ENCODE data around the gene SLC9A7.

The SLC9A7 gene

DNA sequence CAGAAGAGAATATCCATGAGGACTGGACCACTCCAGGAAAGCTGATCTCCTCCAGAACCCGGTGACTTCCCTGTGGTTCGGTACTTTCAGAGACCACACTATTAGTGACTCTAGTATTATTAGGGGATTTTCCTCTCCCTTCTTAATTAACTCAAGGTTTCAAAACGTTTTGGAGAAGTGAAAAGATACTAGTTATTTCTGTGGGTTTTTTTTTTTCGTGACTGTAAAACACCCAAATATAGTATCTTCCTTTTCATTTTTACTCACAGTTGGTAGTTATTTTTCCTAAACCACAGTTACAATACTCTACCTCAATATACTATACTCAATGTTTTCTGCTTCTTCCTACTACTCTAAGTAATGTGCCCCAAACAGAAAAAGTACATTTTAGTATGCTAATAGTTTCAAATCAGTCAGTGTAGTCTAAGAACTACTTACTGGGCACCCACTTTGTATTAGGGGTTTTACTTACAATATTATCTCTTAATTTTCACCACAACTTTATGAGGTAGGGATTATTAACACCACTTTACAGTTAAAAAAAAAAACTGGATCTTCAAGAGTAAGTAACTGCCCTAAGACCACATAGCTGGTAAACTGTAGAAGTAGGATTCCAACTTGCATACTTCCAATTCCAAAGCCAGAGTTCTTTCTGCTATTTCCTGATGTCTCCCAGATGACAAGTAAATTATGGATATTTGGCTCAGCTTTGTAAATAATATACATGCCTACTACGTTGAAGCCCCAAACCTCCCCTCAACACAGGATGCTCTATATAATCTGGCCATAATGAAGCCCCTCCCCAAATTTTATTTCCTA lies 45.0 kb downstream of the SLC9A7 start:
- no peak overlapping the region for H3K9ac ChIP-seq (ENCODE audit: low read length)
- no peaks in the 10 kb centered on the region for H3K4me1 ChIP-seq (ENCODE audit: control insufficient read depth, insufficient read depth, low read length)
- H3K36me3 ChIP-seq (ENCODE audit: control insufficient read depth, insufficient read depth, low read length): no peaks in the 10 kb centered on the region
- no peak overlapping the region for H3K4me3 ChIP-seq (ENCODE audit: low read length)
- H3K27me3 ChIP-seq (ENCODE audit: control insufficient read depth, insufficient read depth, low read length): no peaks in the 10 kb centered on the region
- H3K27ac ChIP-seq (ENCODE audit: low read depth, low read length): no peak overlapping the region

DNA sequence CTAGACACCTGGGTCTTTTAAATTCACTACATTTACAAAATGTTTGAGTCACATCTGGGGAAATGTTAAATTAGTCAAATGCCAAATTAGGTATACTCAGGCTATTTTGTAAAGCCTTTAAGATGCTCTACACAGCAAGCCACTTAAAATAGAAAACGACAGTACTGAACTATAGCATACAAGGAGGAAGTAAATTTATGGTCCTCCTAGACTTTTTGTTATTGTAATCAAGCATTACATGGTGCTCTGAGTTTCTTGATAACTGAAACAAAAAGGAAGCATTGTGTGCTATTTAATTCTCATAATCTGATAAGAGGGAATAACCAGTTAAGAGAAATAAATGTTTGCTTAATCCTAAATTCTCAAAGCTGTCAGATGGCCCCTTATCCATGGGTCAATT lies 46.2 kb downstream of the SLC9A7 start:
- H3K36me3 ChIP-seq (ENCODE audit: control insufficient read depth, insufficient read depth, low read length): no peaks in the 10 kb centered on the region
- no peaks in the 10 kb centered on the region for H3K4me1 ChIP-seq (ENCODE audit: control insufficient read depth, insufficient read depth, low read length)
- no peak overlapping the region for H3K4me3 ChIP-seq (ENCODE audit: low read length)
- H3K9ac ChIP-seq (ENCODE audit: low read length): no peak overlapping the region
- H3K27ac ChIP-seq (ENCODE audit: low read depth, low read length): no peak overlapping the region
- H3K27me3 ChIP-seq (ENCODE audit: control insufficient read depth, insufficient read depth, low read length): no peaks in the 10 kb centered on the region

DNA sequence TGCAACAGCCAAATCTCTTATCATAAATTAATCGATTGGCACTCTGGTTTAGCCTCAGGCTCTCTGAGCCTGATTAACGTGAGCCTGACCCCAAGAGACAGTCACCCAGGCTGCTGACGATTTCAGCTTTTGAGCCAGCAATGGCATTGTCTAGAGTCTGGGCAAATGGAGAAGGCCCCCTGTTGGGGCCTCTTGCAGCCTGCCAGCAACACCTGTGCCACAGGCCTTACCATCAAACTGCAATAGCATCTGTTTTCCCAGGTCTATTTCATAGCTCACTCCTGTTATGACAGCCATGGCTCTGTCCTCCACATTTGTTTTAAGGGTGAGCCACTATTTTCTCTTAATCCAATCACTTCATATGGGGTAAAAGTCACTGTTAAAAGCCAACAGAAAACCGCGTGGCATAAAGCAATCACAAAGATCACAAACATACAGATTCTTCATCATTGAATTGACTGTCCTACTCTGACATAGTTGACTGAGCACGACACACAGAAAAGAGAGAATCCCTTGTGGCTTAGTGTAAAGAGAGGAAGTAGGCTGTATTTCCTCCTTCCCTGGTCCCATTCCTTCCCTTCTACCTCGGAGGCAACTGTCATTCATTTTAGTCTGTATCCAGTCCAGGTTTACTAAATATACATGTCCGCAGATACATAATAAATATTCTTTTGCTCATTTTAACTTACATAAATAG lies 47.8 kb downstream of the SLC9A7 start:
- Histone ChIP-seq H3K9ac (ENCODE audit: low read length) (no peak overlapping the region), H3K4me3 (ENCODE audit: low read length) (no peak overlapping the region), H3K36me3 (ENCODE audit: control insufficient read depth, insufficient read depth, low read length) (no peaks in the 10 kb centered on the region), H3K27me3 (ENCODE audit: control insufficient read depth, insufficient read depth, low read length) (no peaks in the 10 kb centered on the region), H3K4me1 (ENCODE audit: control insufficient read depth, insufficient read depth, low read length) (no peaks in the 10 kb centered on the region), H3K27ac (ENCODE audit: low read depth, low read length) (no peak overlapping the region)

DNA sequence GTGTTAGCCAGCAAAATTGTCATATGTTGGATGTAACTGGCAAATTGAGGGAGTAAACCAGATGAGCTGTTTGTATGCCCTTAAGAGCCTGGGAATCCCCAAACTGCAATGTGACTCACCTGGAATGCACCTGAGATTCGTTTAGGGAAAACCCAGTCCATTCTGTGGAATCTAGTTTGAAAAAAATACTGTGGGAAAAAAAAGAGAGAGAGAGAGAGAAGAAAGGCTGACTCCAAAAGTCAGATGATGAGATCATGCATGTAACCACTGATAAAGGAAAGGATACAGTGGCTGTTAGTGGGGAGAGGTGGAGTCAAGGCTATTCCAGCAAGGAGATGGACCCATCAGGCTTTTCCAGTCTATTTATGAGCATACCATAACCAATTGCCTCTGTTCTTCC lies 48.5 kb downstream of the SLC9A7 start:
- Histone ChIP-seq H3K9ac (ENCODE audit: low read length) (no peak overlapping the region), H3K27me3 (ENCODE audit: control insufficient read depth, insufficient read depth, low read length) (no peaks in the 10 kb centered on the region), H3K4me1 (ENCODE audit: control insufficient read depth, insufficient read depth, low read length) (no peaks in the 10 kb centered on the region), H3K27ac (ENCODE audit: low read depth, low read length) (no peak overlapping the region), H3K36me3 (ENCODE audit: control insufficient read depth, insufficient read depth, low read length) (no peaks in the 10 kb centered on the region), H3K4me3 (ENCODE audit: low read length) (no peak overlapping the region)

DNA sequence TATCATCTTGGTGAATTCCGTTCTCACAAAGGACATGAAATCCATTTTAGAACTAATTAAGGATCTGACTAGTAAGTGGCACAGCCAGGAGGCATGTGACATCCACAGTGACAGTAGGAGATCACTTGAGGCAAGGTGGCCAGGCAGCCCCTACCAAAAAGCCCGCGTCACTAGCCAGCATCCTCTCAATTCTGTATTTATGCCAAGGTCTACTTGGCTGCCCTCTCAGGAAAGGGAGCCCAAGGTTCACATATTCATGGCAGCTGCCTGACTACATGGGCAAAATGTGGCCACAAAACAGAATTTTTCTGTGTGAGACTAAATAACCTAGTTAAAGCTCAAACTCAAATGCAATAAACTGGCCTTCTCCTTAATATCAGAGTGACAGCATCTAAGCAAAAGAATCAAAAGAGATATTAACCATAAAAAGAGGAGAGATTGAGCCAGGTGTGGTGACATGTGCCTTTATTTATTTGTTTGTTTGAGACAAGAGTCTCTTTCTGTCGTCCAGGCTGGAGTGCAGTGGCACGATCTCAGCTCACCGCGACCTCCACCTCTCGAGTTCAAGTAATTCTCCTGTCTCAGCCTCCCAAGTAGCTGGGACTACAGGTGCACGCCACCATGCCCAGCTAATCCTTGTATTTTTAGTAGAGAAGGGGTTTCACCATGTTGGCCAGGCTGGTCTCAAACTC lies 51.5 kb downstream of the SLC9A7 start:
- no peaks in the 10 kb centered on the region for H3K27me3 ChIP-seq (ENCODE audit: control insufficient read depth, insufficient read depth, low read length)

DNA sequence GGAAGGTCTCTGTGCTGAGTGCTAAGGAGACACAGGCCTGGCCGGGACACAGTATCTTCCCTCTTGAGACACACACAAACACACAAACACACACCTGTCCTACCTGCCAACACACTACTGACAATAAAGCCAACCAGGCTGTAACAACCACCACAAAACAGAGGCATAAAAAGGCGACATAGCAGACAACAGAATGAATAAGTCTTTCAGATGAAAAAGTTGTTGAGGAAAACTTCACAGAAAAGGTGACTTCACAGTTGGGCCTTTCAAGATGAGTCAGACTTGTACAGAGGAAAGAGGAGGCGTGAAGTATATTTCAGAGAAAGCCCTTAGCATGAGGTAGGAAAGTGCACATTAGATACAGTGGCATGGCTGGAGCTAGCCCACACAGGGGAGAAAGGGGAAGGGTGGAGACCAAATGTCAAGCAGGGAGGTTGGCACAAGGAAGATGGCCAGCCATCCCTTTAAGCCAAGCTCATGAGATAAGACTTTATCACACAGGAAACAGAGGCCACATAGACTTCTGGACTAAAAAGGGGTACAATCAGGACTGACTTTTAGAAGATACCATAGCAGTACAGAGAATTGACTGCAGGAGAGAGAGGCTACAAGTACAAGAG lies 54.0 kb downstream of the SLC9A7 start:
- Histone ChIP-seq H3K9ac (ENCODE audit: low read length) (no peak overlapping the region), H3K27ac (ENCODE audit: low read depth, low read length) (no peak overlapping the region), H3K4me3 (ENCODE audit: low read length) (no peak overlapping the region)

More for the DNA sequence above, 51.5 kb downstream of the SLC9A7 start:
- Histone ChIP-seq H3K9ac (ENCODE audit: low read length) (no peak overlapping the region), H3K4me3 (ENCODE audit: low read length) (no peak overlapping the region), H3K4me1 (ENCODE audit: control insufficient read depth, insufficient read depth, low read length) (no peaks in the 10 kb centered on the region), H3K27ac (ENCODE audit: low read depth, low read length) (no peak overlapping the region), H3K36me3 (ENCODE audit: control insufficient read depth, insufficient read depth, low read length) (no peaks in the 10 kb centered on the region)

DNA sequence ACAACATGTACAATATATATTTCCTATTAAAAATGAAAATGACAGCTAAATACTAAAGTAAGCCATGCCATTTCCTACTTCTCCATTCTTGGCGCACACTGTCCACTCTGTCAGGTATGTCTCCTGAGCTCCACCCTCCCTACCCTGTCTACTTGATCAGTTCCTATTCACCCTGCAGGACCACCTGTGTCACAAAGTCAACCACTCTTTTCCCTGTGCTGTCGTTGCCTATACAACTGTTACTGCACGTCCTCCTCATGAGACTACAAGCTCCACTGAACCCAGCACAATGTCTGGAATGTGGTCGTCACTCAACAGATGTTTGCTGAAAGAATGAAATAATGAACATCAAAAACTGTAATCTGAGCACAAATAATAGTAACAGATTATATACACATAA lies 54.9 kb downstream of the SLC9A7 start:
- H3K27ac ChIP-seq (ENCODE audit: low read depth, low read length): no peak overlapping the region
- no peaks in the 10 kb centered on the region for H3K36me3 ChIP-seq (ENCODE audit: control insufficient read depth, insufficient read depth, low read length)
- H3K4me3 ChIP-seq (ENCODE audit: low read length): no peak overlapping the region
- H3K4me1 ChIP-seq (ENCODE audit: control insufficient read depth, insufficient read depth, low read length): no peaks in the 10 kb centered on the region
- no peak overlapping the region for H3K9ac ChIP-seq (ENCODE audit: low read length)
- H3K27me3 ChIP-seq (ENCODE audit: control insufficient read depth, insufficient read depth, low read length): no peaks in the 10 kb centered on the region

More for the DNA sequence above, 54.0 kb downstream of the SLC9A7 start:
- H3K36me3 ChIP-seq (ENCODE audit: control insufficient read depth, insufficient read depth, low read length): no peaks in the 10 kb centered on the region
- no peaks in the 10 kb centered on the region for H3K27me3 ChIP-seq (ENCODE audit: control insufficient read depth, insufficient read depth, low read length)
- H3K4me1 ChIP-seq (ENCODE audit: control insufficient read depth, insufficient read depth, low read length): no peaks in the 10 kb centered on the region

DNA sequence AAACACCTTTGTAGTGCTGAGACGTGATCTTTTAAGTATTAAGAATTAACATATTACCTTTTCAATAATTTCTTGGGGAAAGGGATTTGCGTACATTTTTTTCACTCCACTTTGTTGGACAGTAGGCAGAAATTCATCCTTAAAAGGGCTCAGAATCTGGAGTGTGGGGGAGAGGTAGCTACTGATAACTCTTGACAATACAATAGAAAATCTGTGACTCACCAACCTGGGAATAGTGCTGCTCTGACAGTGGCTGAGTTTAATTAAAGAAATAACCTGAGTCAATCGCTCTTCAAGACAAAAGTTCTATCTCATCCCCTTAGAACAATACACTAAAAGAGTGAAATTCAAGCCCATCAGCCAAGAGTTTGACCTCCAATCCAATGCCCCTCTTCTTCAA lies 60.2 kb downstream of the SLC9A7 start:
- Histone ChIP-seq H3K4me1 (ENCODE audit: control insufficient read depth, insufficient read depth, low read length) (no peaks in the 10 kb centered on the region), H3K4me3 (ENCODE audit: low read length) (no peak overlapping the region), H3K27me3 (ENCODE audit: control insufficient read depth, insufficient read depth, low read length) (no peaks in the 10 kb centered on the region), H3K27ac (ENCODE audit: low read depth, low read length) (no peak overlapping the region), H3K9ac (ENCODE audit: low read length) (no peak overlapping the region), H3K36me3 (ENCODE audit: control insufficient read depth, insufficient read depth, low read length) (no peaks in the 10 kb centered on the region)

DNA sequence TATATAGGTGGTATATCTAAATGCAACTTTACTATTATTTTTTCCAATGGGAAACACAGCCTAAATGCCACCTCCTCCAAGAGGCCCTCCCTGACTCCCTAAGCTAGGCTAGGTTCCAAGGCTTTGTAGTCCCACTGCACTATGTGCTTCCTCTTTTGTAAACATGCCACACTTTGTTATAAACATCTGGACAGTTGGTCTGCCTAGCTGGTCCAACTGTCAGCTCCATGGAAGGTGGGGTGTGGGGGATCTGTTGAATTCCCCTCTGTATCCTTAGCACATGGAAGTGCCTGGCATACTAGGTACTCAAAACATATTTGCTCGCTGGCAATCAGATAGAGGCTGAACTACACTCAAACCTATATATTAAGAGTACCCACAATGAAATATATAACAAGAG lies 63.4 kb downstream of the SLC9A7 start:
- Histone ChIP-seq H3K4me3 (ENCODE audit: low read length) (no peak overlapping the region), H3K4me1 (ENCODE audit: control insufficient read depth, insufficient read depth, low read length) (no peaks in the 10 kb centered on the region), H3K9ac (ENCODE audit: low read length) (no peak overlapping the region), H3K27ac (ENCODE audit: low read depth, low read length) (no peak overlapping the region), H3K36me3 (ENCODE audit: control insufficient read depth, insufficient read depth, low read length) (no peaks in the 10 kb centered on the region), H3K27me3 (ENCODE audit: control insufficient read depth, insufficient read depth, low read length) (no peaks in the 10 kb centered on the region)

DNA sequence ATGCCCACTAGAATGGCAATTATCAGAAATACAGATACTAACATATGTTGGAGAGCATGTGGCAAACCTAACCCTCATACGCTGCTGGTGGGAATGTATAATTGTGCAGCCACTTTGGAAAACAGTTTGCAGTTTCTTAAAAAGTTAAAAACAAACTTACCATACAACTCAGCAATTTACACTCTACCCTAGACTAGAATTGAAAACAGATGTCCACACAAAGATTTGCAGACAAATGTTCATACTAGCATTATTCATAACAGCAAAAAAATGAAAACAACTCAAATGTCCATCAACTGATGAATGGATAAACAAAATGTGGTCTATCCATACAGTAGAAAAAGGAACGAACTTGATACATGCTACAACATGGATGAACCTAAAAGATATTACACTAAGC lies 64.4 kb downstream of the SLC9A7 start:
- no peaks in the 10 kb centered on the region for H3K4me1 ChIP-seq (ENCODE audit: control insufficient read depth, insufficient read depth, low read length)
- H3K9ac ChIP-seq (ENCODE audit: low read length): no peak overlapping the region
- no peak overlapping the region for H3K4me3 ChIP-seq (ENCODE audit: low read length)
- H3K36me3 ChIP-seq (ENCODE audit: control insufficient read depth, insufficient read depth, low read length): no peaks in the 10 kb centered on the region
- H3K27ac ChIP-seq (ENCODE audit: low read depth, low read length): no peak overlapping the region
- H3K27me3 ChIP-seq (ENCODE audit: control insufficient read depth, insufficient read depth, low read length): no peaks in the 10 kb centered on the region

DNA sequence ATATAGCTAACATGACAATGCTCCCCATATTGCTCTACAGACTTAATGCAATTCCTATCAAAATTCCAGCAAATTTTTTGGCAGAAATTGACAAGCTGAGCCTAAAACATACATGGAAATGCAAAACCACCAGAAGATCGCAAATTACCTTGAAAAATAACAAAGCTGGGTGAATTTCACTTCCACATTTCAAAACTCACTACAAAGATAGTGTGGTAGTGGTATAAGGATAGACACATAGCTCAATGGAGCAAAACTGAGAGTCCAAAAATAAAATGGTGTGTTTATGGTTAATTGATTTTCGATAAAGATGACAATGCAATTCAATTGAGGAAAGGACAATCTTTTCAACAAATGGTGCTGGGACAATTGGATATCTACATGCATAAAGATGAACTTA lies 65.8 kb downstream of the SLC9A7 start:
- Histone ChIP-seq H3K9ac (ENCODE audit: low read length) (no peak overlapping the region), H3K27me3 (ENCODE audit: control insufficient read depth, insufficient read depth, low read length) (no peaks in the 10 kb centered on the region), H3K4me1 (ENCODE audit: control insufficient read depth, insufficient read depth, low read length) (no peaks in the 10 kb centered on the region), H3K36me3 (ENCODE audit: control insufficient read depth, insufficient read depth, low read length) (no peaks in the 10 kb centered on the region), H3K4me3 (ENCODE audit: low read length) (no peak overlapping the region), H3K27ac (ENCODE audit: low read depth, low read length) (no peak overlapping the region)

DNA sequence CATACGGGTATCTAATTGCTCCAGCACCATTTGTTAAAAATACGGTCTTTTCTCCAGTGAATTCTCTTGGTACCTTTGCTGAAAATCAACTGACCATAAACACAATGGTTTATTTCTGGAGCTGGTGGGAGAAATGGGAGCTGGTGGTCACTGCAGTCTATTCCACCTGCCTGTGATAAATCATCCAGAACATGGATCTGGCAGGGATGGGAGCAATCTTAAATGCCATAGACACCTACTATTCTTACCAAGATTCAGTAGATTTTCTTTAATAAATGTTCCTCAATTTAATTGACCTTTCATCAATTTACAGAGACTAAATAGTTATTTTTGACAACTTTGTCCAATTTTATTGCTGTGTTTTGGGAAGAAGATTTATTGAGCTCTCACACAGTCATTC lies 68.1 kb downstream of the SLC9A7 start:
- no peak overlapping the region for H3K27ac ChIP-seq (ENCODE audit: low read depth, low read length)
- no peaks in the 10 kb centered on the region for H3K27me3 ChIP-seq (ENCODE audit: control insufficient read depth, insufficient read depth, low read length)
- no peaks in the 10 kb centered on the region for H3K4me1 ChIP-seq (ENCODE audit: control insufficient read depth, insufficient read depth, low read length)
- no peak overlapping the region for H3K9ac ChIP-seq (ENCODE audit: low read length)
- no peaks in the 10 kb centered on the region for H3K36me3 ChIP-seq (ENCODE audit: control insufficient read depth, insufficient read depth, low read length)
- no peak overlapping the region for H3K4me3 ChIP-seq (ENCODE audit: low read length)
